Fibroblast of skin of back (primary cell): ENCODE results near the gene ARRB1.
"Not testable (repeated sequence)": the region's sequence is repeated elsewhere in the genome, so short reads cannot be mapped to it uniquely, and the experiment has no call there.

ENCODE experiments used
- DNase-seq: peaks from one replicate; pipeline ENCODE4 v3.0.0-alpha.2; 2013

Gene ARRB1

GRCh38 chr11:75320643-75321042 lies 30.8 kb downstream of the ARRB1 start:
- DNase-seq = no peak

GRCh38 chr11:75320046-75320618 lies 31.3 kb downstream of the ARRB1 start:
- no peak for DNase-seq

- no peak for DNase-seq
Observed at GRCh38 chr11:75319035-75319877, 32.2 kb downstream of the ARRB1 start.

GRCh38 chr11:75317446-75318122 lies 33.9 kb downstream of the ARRB1 start:
- DNase-seq = no peak

- no peak for DNase-seq
Observed at GRCh38 chr11:75315439-75315805, 36.0 kb downstream of the ARRB1 start.

GRCh38 chr11:75314771-75315438 lies 36.6 kb downstream of the ARRB1 start:
- no peak for DNase-seq

GRCh38 chr11:75313513-75314272 lies 37.8 kb downstream of the ARRB1 start:
- peak; percentile 71 for DNase-seq

- DNase-seq = no peak
Observed at GRCh38 chr11:75312346-75312745, 39.1 kb downstream of the ARRB1 start.

- peak; percentile 76 for DNase-seq
Observed at GRCh38 chr11:75311858-75312288, 39.6 kb downstream of the ARRB1 start.

GRCh38 chr11:75308986-75309385 lies 42.5 kb downstream of the ARRB1 start:
- DNase-seq = no peak

GRCh38 chr11:75308116-75308515 lies 43.3 kb downstream of the ARRB1 start:
- no peak for DNase-seq

GRCh38 chr11:75307058-75307457 lies 44.4 kb downstream of the ARRB1 start:
- no peak for DNase-seq

- no peak for DNase-seq
Observed at GRCh38 chr11:75306529-75306928, 44.9 kb downstream of the ARRB1 start.

- DNase-seq = no peak
Observed at GRCh38 chr11:75305993-75306392, 45.5 kb downstream of the ARRB1 start.

- DNase-seq = no peak
Observed at GRCh38 chr11:75305452-75305851, 46.0 kb downstream of the ARRB1 start.

GRCh38 chr11:75304941-75305340 lies 46.5 kb downstream of the ARRB1 start:
- not testable (repeated sequence) for DNase-seq

- no peak for DNase-seq
Observed at GRCh38 chr11:75303544-75304224, 47.8 kb downstream of the ARRB1 start.

- DNase-seq = no peak
Observed at GRCh38 chr11:75302371-75302770, 49.1 kb downstream of the ARRB1 start.

GRCh38 chr11:75301601-75302345 lies 49.7 kb downstream of the ARRB1 start:
- no peak for DNase-seq

GRCh38 chr11:75301131-75301530 lies 50.3 kb downstream of the ARRB1 start:
- no peak for DNase-seq

GRCh38 chr11:75298976-75299260 lies 52.5 kb downstream of the ARRB1 start:
- DNase-seq = no peak
